ENCODE results near the gene PIEZO2.

DNA sequence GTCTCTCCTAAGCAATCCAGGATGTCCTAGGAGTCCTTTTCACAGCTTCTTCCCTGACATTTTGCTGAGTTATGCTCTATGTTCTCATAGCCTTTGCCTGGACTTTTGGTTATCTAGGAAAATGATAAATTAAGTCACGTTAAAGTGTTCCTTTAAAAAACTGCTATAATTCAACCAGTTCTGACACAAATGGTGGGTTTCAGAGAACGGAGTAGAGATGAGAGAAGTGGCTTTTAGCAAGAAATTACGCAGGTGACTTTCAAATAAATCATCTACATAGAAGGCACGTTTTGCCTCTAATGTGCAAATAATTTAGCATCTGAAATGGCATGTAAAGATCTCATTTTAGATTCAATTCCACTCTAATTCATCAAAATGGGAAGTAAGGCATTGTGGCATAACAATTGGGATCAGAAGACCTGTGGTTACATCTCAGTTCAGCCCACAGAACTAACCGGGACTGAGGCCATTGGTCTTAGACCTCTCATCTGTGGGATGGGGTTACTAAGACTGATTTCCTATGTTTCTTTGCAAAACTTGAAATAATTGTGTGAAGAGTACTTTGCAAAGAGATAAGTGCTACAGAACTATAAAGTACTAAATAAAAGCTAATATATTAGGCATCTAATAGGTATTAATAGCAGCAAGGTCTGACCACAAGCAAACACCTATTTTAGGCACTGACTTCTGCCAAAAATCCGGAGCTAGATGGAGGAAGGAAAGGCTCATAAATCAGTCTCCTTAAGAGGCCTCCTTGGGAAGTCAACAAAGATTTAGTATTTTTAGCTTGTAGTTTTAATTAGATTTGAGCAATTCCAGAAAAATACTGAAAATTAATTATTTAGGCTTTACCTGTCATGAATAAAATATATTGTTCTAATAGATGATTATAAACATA lies 211.4 kb downstream of the PIEZO2 start:
- no peak for TF ChIP-seq POLR2A (IDR thresholded peaks at IDR 0.05)
- TF ChIP-seq, protein P1, sequence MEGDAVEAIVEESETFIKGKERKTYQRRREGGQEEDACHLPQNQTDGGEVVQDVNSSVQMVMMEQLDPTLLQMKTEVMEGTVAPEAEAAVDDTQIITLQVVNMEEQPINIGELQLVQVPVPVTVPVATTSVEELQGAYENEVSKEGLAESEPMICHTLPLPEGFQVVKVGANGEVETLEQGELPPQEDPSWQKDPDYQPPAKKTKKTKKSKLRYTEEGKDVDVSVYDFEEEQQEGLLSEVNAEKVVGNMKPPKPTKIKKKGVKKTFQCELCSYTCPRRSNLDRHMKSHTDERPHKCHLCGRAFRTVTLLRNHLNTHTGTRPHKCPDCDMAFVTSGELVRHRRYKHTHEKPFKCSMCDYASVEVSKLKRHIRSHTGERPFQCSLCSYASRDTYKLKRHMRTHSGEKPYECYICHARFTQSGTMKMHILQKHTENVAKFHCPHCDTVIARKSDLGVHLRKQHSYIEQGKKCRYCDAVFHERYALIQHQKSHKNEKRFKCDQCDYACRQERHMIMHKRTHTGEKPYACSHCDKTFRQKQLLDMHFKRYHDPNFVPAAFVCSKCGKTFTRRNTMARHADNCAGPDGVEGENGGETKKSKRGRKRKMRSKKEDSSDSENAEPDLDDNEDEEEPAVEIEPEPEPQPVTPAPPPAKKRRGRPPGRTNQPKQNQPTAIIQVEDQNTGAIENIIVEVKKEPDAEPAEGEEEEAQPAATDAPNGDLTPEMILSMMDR (IDR thresholded peaks at IDR 0.05): no peak

Data from upper lobe of left lung (tissue), 4 donors.